SK-N-SH (cell line): ENCODE data around the gene ARHGAP11A. TPM values are rescaled to one million over a fixed set of nuclear protein-coding genes. Genes with fewer than 3 reads are reported as not detected.

Source experiments
- CTCF ChIA-PET: fragments of 300-600, 350-600 bp; formaldehyde crosslinking; extraction: SDS; loops from one replicate; lab custom pipeline; 2021; lab: Yijun Ruan, JAX
- POLR2A ChIA-PET: fragments of 350-600 bp; sonication (Branson Sonifier 250); formaldehyde crosslinking; extraction: SDS; loops from one replicate; lab custom pipeline; 2020; ENCODE audit warnings: antibody characterized with exemption, inconsistent platforms; lab: Yijun Ruan, JAX
- DNase-seq: peaks from one replicate; pipeline ENCODE4 v3.0.0; 2012
- H2AFZ ChIP-seq: fragments of 200-600 bp; sonication (generic); 2 replicates; pipeline ENCODE4 v1.8.1; 2016; ENCODE audit warnings: antibody characterized with exemption, mild to moderate bottlenecking, low read depth
- H3F3A ChIP-seq: fragments of 200-600 bp; sonication (generic); replicated peaks from 2 replicates; pipeline ENCODE3; 2016; ENCODE audit warnings: antibody characterized with exemption, mild to moderate bottlenecking; ENCODE audit not compliant: insufficient read depth
- H3K27ac ChIP-seq, 2 experiments: fragments of 200-500 bp in 1 of 2; fragments of 200-600 bp in 1 of 2; sonication (Bioruptor generic) in 1 of 2; sonication (generic), shearing (Covaris generic) in 1 of 2; 2 replicates each; pipeline versions ENCODE4 v1.5.1 to v1.6.1; 2014 to 2016; ENCODE audit warnings: low read depth in 2 of 2, inconsistent platforms in 1 of 2, low read length in 1 of 2, mild to moderate bottlenecking in 1 of 2, mixed read lengths in 1 of 2
- H3K27me3 ChIP-seq: fragments of 200-600 bp; sonication (generic), shearing (Covaris generic); 2 replicates; pipeline ENCODE4 v1.6.1; 2016; ENCODE audit warnings: mixed run types; ENCODE audit not compliant: insufficient read depth
- H3K36me3 ChIP-seq, 2 experiments: fragments of 200-500 bp in 1 of 2; fragments of 200-600 bp in 1 of 2; sonication (Bioruptor generic) in 1 of 2; sonication (generic) in 1 of 2; replicated peaks in 1 of 2; 2 replicates each; pipeline versions ENCODE3 to v1.5.1; 2014 to 2016; ENCODE audit warnings: low read length in 1 of 2, mild to moderate bottlenecking in 1 of 2; ENCODE audit not compliant: insufficient read depth in 2 of 2, control insufficient read depth in 1 of 2
- H3K4me1 ChIP-seq, 2 experiments: fragments of 200-500 bp in 1 of 2; fragments of 200-600 bp in 1 of 2; sonication (Bioruptor generic) in 1 of 2; sonication (generic), shearing (Covaris generic) in 1 of 2; 2 replicates each; pipeline versions ENCODE4 v1.5.1 to v1.6.1; 2014 to 2016; ENCODE audit warnings: low read depth in 1 of 2, low read length in 1 of 2, mixed run types in 1 of 2; ENCODE audit not compliant: insufficient read depth in 2 of 2, control insufficient read depth in 1 of 2
- H3K4me2 ChIP-seq: fragments of 200-600 bp; sonication (generic), shearing (Covaris generic); 2 replicates; pipeline ENCODE4 v1.6.1; 2017; ENCODE audit warnings: mixed run types
- H3K4me3 ChIP-seq, 2 experiments: fragments of 200-500 bp in 1 of 2; fragments of 200-600 bp in 1 of 2; sonication (Bioruptor generic) in 1 of 2; sonication (generic), shearing (Covaris generic) in 1 of 2; 2 replicates each; pipeline versions ENCODE4 v1.5.1 to v1.8.1; 2014 to 2016; ENCODE audit warnings: low read depth in 2 of 2, inconsistent platforms in 1 of 2, low read length in 1 of 2, mild to moderate bottlenecking in 1 of 2, mixed read lengths in 1 of 2, moderate library complexity in 1 of 2
- H3K79me2 ChIP-seq: fragments of 200-600 bp; sonication (generic); 2 replicates; pipeline ENCODE4 v1.8.1; 2017; ENCODE audit warnings: mild to moderate bottlenecking; ENCODE audit not compliant: insufficient read depth
- H3K9ac ChIP-seq: fragments of 200-600 bp; sonication (generic); 2 replicates; pipeline ENCODE4 v1.6.1; 2017; ENCODE audit warnings: mixed run types
- H3K9me2 ChIP-seq: fragments of 200-600 bp; sonication (generic); 2 replicates; pipeline ENCODE4 v1.6.1; 2017; ENCODE audit warnings: mixed run types
- H3K9me3 ChIP-seq: fragments of 200-600 bp; sonication (generic); 2 replicates; pipeline ENCODE4 v1.6.1; 2017; ENCODE audit warnings: mixed run types, mild to moderate bottlenecking, moderate library complexity
- H4K20me1 ChIP-seq: fragments of 200-600 bp; sonication (generic); 2 replicates; pipeline ENCODE4 v1.6.1; 2017; ENCODE audit warnings: mild to moderate bottlenecking, mixed run types; ENCODE audit not compliant: insufficient read depth
- EZH2phosphoT487 ChIP-seq: fragments of 200-600 bp; sonication (generic); IDR thresholded peaks from 2 replicates; pipeline ENCODE4 v1.6.1; 2017; ENCODE audit warnings: low read depth, mixed run types, mild to moderate bottlenecking, antibody characterized with exemption, moderate library complexity, borderline replicate concordance
- FOSL2 ChIP-seq: IDR thresholded peaks from 2 replicates; pipeline ENCODE4 v1.4.0; 2012; ENCODE audit warnings: low read depth, mild to moderate bottlenecking, moderate library complexity, borderline replicate concordance
- GATA2 ChIP-seq: sonication (generic); formaldehyde crosslinking; IDR thresholded peaks from 2 replicates; pipeline ENCODE4 v1.5.0; 2020; ENCODE audit warnings: mild to moderate bottlenecking, missing genetic modification reagents
- JUND ChIP-seq: IDR thresholded peaks from 2 replicates; pipeline ENCODE4 v1.4.0; 2012
- MAX ChIP-seq: IDR thresholded peaks from 2 replicates; pipeline ENCODE4 v1.4.0; 2012; ENCODE audit warnings: low read depth
- NFIC ChIP-seq: IDR thresholded peaks from 2 replicates; pipeline ENCODE4 v1.4.0; 2012; ENCODE audit warnings: borderline replicate concordance
- POLR2AphosphoS5 ChIP-seq: IDR thresholded peaks from 2 replicates; pipeline ENCODE4 v1.6.1; 2012; ENCODE audit warnings: low read depth, low read length
- RAD21 ChIP-seq: IDR thresholded peaks from 2 replicates; pipeline ENCODE4 v1.6.1; 2012; ENCODE audit warnings: mild to moderate bottlenecking, low read length
- SIN3A ChIP-seq: IDR thresholded peaks from 2 replicates; pipeline ENCODE4 v1.6.1; 2012; ENCODE audit warnings: low read depth, mild to moderate bottlenecking, low read length, moderate library complexity, borderline replicate concordance
- TEAD4 ChIP-seq: IDR thresholded peaks from 2 replicates; pipeline ENCODE4 v1.4.0; 2012; ENCODE audit warnings: mild to moderate bottlenecking, borderline replicate concordance; ENCODE audit not compliant: insufficient read depth
- USF1 ChIP-seq: IDR thresholded peaks from 2 replicates; pipeline ENCODE4 v1.4.0; 2012; ENCODE audit warnings: low read depth, borderline replicate concordance
- WGBS: methylation state at CpG from one replicate; pipeline ENCODE4 v1.1.6; 2017; ENCODE audit warnings: low lambda C conversion rate; 5-methylcytosine and 5-hydroxymethylcytosine counted together
- polyA plus RNA-seq, 3 experiments: library from polyadenylated mRNA; depleted of rRNA; stranded (reverse); fragments of >200 nt; gene quantifications; 2 replicates each; pipeline ENCODE4 v1.2.3, GENCODE V29; 2012
- TF ChIP-seq, protein P1 (sequence below): fragments of 200-600 bp; sonication (generic); IDR thresholded peaks from 2 replicates; pipeline ENCODE4 v1.6.1; 2017; ENCODE audit warnings: antibody characterized with exemption, mild to moderate bottlenecking, moderate library complexity
- TF ChIP-seq, protein P2 (sequence below): IDR thresholded peaks from 2 replicates; pipeline ENCODE4; 2012

ARHGAP11A gene
- polyA plus RNA-seq, 1 of the 3 experiments (the other 2 are of a cell fraction) = 4.8 TPM

DNA sequence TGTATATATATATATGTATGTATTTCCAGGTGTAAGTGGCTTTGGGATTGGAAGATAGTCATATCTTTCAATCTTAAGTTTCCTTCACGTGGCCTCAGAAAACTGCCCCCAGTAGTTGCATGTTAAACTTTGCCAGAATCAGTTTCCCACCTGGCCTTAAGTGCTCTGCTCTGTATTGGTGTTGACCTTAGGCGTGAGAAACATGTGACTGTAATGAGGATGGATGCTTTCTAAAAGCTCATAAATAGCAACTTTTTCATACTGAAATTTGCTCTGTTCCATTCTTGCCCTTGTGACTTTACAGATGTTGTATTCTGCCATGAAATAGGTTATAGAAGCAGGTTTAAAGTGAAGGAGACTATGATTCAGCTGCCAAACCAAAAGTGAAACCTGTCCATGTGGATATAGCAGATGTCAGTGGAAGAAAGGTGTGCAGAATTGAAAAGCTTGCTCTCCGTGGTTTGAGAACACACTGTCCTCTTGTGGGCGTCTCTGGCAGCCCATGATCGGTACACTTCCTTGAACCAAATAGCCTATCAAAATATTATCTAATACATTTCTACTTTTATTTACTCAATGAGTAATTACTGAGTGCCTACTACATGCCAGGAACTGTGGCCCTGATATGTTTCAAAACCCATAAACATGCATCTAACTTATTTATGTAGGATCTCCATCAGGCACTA, 42.0 kb downstream of the ARHGAP11A start (continued):
- TF ChIP-seq, protein P1, sequence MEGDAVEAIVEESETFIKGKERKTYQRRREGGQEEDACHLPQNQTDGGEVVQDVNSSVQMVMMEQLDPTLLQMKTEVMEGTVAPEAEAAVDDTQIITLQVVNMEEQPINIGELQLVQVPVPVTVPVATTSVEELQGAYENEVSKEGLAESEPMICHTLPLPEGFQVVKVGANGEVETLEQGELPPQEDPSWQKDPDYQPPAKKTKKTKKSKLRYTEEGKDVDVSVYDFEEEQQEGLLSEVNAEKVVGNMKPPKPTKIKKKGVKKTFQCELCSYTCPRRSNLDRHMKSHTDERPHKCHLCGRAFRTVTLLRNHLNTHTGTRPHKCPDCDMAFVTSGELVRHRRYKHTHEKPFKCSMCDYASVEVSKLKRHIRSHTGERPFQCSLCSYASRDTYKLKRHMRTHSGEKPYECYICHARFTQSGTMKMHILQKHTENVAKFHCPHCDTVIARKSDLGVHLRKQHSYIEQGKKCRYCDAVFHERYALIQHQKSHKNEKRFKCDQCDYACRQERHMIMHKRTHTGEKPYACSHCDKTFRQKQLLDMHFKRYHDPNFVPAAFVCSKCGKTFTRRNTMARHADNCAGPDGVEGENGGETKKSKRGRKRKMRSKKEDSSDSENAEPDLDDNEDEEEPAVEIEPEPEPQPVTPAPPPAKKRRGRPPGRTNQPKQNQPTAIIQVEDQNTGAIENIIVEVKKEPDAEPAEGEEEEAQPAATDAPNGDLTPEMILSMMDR = peak; percentile 26
- peak; percentile 8; the same call in 1 of the 2 replicates for TF ChIP-seq RAD21
- TF ChIP-seq, all 33 proteins: peak for 2

GRCh38 chr15:32657941-32658340, 42.6 kb downstream of the ARHGAP11A start:
- Histone ChIP-seq H3K79me2 (no peaks in the 10 kb centered on the region), H3K27me3 (no peaks in the 10 kb centered on the region), H3K9ac (no peak overlapping the region), H3K36me3 (no peaks in the 10 kb centered on the region), H4K20me1 (no peaks in the 10 kb centered on the region), H3K4me1 (peaks cover 7 to 12% of the 10 kb centered on the region in 2 experiments; a peak in 3 of 4 replicates), H3K9me3 (no peaks in the 10 kb centered on the region), H3K9me2 (no peaks in the 10 kb centered on the region), H3F3A (peaks cover 16% of the 10 kb centered on the region), H3K27ac (peak overlapping the region in 1 of 2 experiments; percentile 76; a peak in 2 of 4 replicates), H2AFZ (no peak overlapping the region; the same call in 1 of the 2 replicates), H3K4me2 (no peak overlapping the region; the same call in 1 of the 2 replicates), H3K4me3 (no peak overlapping the region)
- ChIA-PET CTCF (interaction anchor here (0.6 to 16.6 kb wide), 7 partner anchors 8 to 358 kb away, joined by 3 to 295 read pairs (median 11); no protein-coding TSS in a partner anchor), POLR2A (no interaction called here)
- no peak for TF ChIP-seq TEAD4
- TF ChIP-seq, protein P2, sequence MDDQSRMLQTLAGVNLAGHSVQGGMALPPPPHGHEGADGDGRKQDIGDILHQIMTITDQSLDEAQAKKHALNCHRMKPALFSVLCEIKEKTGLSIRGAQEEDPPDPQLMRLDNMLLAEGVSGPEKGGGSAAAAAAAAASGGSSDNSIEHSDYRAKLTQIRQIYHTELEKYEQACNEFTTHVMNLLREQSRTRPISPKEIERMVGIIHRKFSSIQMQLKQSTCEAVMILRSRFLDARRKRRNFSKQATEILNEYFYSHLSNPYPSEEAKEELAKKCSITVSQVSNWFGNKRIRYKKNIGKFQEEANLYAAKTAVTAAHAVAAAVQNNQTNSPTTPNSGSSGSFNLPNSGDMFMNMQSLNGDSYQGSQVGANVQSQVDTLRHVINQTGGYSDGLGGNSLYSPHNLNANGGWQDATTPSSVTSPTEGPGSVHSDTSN = peak; percentile 47; the same call in 1 of the 2 replicates
- no peak for DNase-seq
- WGBS = 100% methylated on average over 2 of the region's 2 CpGs

DNA sequence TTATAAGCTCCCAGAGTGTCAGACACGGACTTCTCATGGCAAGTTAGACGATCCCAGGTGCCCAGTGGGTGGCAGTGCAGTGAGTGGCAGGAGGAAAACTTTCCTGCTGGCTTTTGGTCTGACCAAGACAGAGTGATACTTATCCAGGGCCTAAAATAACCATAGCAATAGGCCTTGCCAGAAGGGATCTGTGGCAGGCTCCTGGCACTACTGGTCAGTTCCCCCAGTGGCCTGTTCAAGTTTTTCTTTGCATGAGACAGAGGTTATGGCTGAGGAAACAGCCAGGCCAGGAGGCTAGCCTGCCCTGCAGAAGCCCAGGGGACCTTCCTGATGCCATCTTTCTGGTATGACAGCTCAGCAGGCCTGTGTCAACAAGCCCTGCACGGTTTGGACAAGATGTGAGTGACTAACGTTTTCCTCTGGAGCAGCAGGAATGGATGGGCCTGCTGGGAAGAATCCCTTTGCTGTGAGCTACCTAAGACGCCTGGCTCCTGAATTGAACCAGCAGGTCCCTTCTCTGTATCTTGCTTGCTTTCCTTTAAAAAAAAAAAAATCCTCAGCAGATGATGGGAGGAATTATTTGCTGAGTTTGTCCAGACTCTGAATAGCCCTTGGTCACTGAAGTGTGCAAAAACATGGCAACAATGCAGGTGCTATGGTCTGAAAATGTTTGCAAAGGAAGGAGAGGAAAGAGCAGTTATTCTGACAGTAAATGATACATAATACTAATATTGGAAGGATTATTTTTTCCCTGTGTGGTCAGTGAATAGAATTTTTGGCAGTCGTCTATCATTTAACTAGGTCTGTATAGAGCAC, 44.2 kb downstream of the ARHGAP11A start:
- no peaks in the 10 kb centered on the region for H4K20me1 ChIP-seq
- H3K27me3 ChIP-seq = no peaks in the 10 kb centered on the region
- H3K79me2 ChIP-seq = no peaks in the 10 kb centered on the region
- no peaks in the 10 kb centered on the region for H3K9me3 ChIP-seq
- peak; percentile 31 for DNase-seq
- H3K4me2 ChIP-seq = peak overlapping the region; percentile 21; the same call in 1 of the 2 replicates
- H3F3A ChIP-seq = peaks cover 16% of the 10 kb centered on the region
- H3K4me1 ChIP-seq = peaks cover 11 to 12% of the 10 kb centered on the region in 2 experiments; a peak in 3 of 4 replicates
- no peaks in the 10 kb centered on the region for H3K36me3 ChIP-seq
- ChIA-PET POLR2A (no interaction called here), CTCF (interaction anchor here (0.6 to 16.6 kb wide), 11 partner anchors 10 to 427 kb away, joined by 3 to 295 read pairs (median 4); no protein-coding TSS in a partner anchor)
- H3K9ac ChIP-seq = peak overlapping the region; percentile 30; the same call in 1 of the 2 replicates
- WGBS = 57% methylated on average over 5 of the region's 6 CpGs
- H3K4me3 ChIP-seq = no peak overlapping the region
- H2AFZ ChIP-seq = no peak overlapping the region
- no peaks in the 10 kb centered on the region for H3K9me2 ChIP-seq
- H3K27ac ChIP-seq = peak overlapping the region; percentile 34 to 76; a peak in 3 of 4 replicates
- TF ChIP-seq POLR2AphosphoS5 (no peak), JUND (0 out of 2 replicates have a peak, but pooled peaks have one; percentile 19), MAX (no peak), FOSL2 (peak; percentile 20; the same call in 1 of the 2 replicates), GATA2 (CRISPR knock-in tag) (no peak), SIN3A (no peak), USF1 (no peak), EZH2phosphoT487 (no peak), NFIC (no peak)
- TF ChIP-seq, protein P1 = peak; percentile 42
